PC-3 (cell line): ENCODE data around the gene PCAT7. TPM values are rescaled to one million over a fixed set of nuclear protein-coding genes. Genes with fewer than 3 reads are reported as not detected.

Experiments used
- ATAC-seq: fragments of 200-7000 bp; cut with Tn5 transposase; 2 replicates; pipeline ENCODE4 v1.9.1; 2020; ENCODE audit warnings: mild to moderate bottlenecking, moderate library complexity
- BruUV-seq: library from RNA; stranded (reverse); fragments of 400-500 nt; replicated peaks from 2 replicates; lab custom pipeline; 2021; lab: Mats Ljungman, UMichigan
- CTCF ChIA-PET: fragments of 300-600 bp; sonication (Branson Sonifier 250); formaldehyde crosslinking; loops from one replicate; lab custom pipeline; 2022; ENCODE audit warnings: antibody characterized with exemption; lab: Charles Lee
- POLR2A ChIA-PET: fragments of 300-600 bp; sonication (Branson Sonifier 250); formaldehyde crosslinking; loops from one replicate; lab custom pipeline; 2022; ENCODE audit warnings: antibody characterized with exemption; ENCODE audit not compliant: unreplicated experiment; lab: Charles Lee
- DNase-seq: peaks from one replicate; pipeline ENCODE4 v3.0.0-alpha.2; 2015
- H2AFZ ChIP-seq: fragments of 300-600 bp; sonication (generic); 2 replicates; pipeline ENCODE4 v1.6.0; 2016; ENCODE audit warnings: antibody characterized with exemption, low read length
- H3F3A ChIP-seq: fragments of 300-600 bp; sonication (generic); one replicate; pipeline ENCODE4 v1.6.0; 2017; ENCODE audit warnings: antibody characterized with exemption, low read length, control low read depth, mild to moderate bottlenecking; ENCODE audit not compliant: unreplicated experiment
- H3K27ac ChIP-seq: fragments of 300-600 bp; sonication (generic); 2 replicates; pipeline ENCODE4 v1.5.1; 2016; ENCODE audit warnings: mild to moderate bottlenecking, low read length
- H3K27me3 ChIP-seq: fragments of 300-600 bp; sonication (generic); 2 replicates; pipeline ENCODE4 v1.6.1; 2016; ENCODE audit warnings: low read length, mixed read lengths
- H3K36me3 ChIP-seq: fragments of 300-600 bp; sonication (generic); 2 replicates; pipeline ENCODE4 v1.6.1; 2016; ENCODE audit warnings: low read depth, mixed run types, low read length, mixed read lengths
- H3K4me1 ChIP-seq: fragments of 300-600 bp; sonication (generic); 2 replicates; pipeline ENCODE4 v1.5.1; 2016; ENCODE audit warnings: low read length; ENCODE audit not compliant: insufficient read depth
- H3K4me2 ChIP-seq: fragments of 300-600 bp; sonication (generic); 2 replicates; pipeline ENCODE4 v1.6.0; 2016; ENCODE audit warnings: low read length
- H3K4me3 ChIP-seq: fragments of 300-600 bp; sonication (generic); 2 replicates; pipeline ENCODE4 v1.5.1; 2016; ENCODE audit warnings: mild to moderate bottlenecking, low read length, mixed read lengths
- H3K79me2 ChIP-seq: fragments of 300-600 bp; sonication (generic); 2 replicates; pipeline ENCODE4 v1.6.1; 2017; ENCODE audit warnings: low read length, mixed read lengths
- H3K9ac ChIP-seq: fragments of 300-600 bp; sonication (generic); 2 replicates; pipeline ENCODE4 v1.6.0; 2016; ENCODE audit warnings: mild to moderate bottlenecking, low read length
- H3K9me2 ChIP-seq: fragments of 300-600 bp; sonication (generic); replicated peaks from 2 replicates; pipeline ENCODE4 v1.6.1; 2016; ENCODE audit warnings: mixed run types, low read length, mixed read lengths
- H3K9me3 ChIP-seq: fragments of 300-600 bp; sonication (generic); 2 replicates; pipeline ENCODE4 v1.6.1; 2016; ENCODE audit warnings: low read length, mixed read lengths
- H4K20me1 ChIP-seq: fragments of 300-600 bp; sonication (generic); 2 replicates; pipeline ENCODE4 v1.6.1; 2016; ENCODE audit warnings: low read length, mixed read lengths
- CTCF ChIP-seq: fragments of 300-600 bp; sonication (generic); conservative IDR thresholded peaks from 2 replicates; pipeline ENCODE4 v1.5.1; 2017; ENCODE audit warnings: antibody characterized with exemption, low read depth, mild to moderate bottlenecking, low read length
- EZH2 ChIP-seq: fragments of 300-600 bp; sonication (generic); IDR thresholded peaks from one replicate; pipeline ENCODE4 v1.6.1; 2017; ENCODE audit warnings: antibody characterized with exemption, mild to moderate bottlenecking, low read length; ENCODE audit not compliant: unreplicated experiment
- EZH2phosphoT487 ChIP-seq: fragments of 300-600 bp; sonication (generic); IDR thresholded peaks from 2 replicates; pipeline ENCODE4 v1.6.1; 2018; ENCODE audit warnings: mild to moderate bottlenecking, antibody characterized with exemption, low read length, borderline replicate concordance
- intact Hi-C: fragments of 100-400 bp; cut with micrococcal nuclease; formaldehyde crosslinking; loops from 2 replicates; pipeline ENCODE4 v1.9.0; 2023
- total RNA-seq: library from RNA; depleted of rRNA; stranded (reverse); fragments of >200 nt; gene quantifications from 2 replicates; pipeline ENCODE4 v1.2.3, GENCODE V29; 2014

PCAT7 gene
- total RNA-seq, 1 experiment from 2014 or later = 1.9 TPM

- no peak for DNase-seq
- TF ChIP-seq EZH2phosphoT487 (no peak), EZH2 (no peak), CTCF (no peak)
- intact Hi-C loops = no loop called here
- peaks cover 49% of the 10 kb centered on the region for H3K79me2 ChIP-seq
- H2AFZ ChIP-seq = no peak overlapping the region
- H3F3A ChIP-seq = no peaks in the 10 kb centered on the region
- no peak overlapping the region for H3K27ac ChIP-seq
- no peaks in the 10 kb centered on the region for H3K9me3 ChIP-seq
- no peaks in the 10 kb centered on the region for H4K20me1 ChIP-seq
- peaks cover 9% of the 10 kb centered on the region for H3K36me3 ChIP-seq
- no peak overlapping the region for H3K4me2 ChIP-seq
- no peak for ATAC-seq
- H3K9ac ChIP-seq = no peak overlapping the region
- POLR2A ChIA-PET = no interaction called here
- BruUV-seq = no TSS peak
- CTCF ChIA-PET = no interaction called here
- no peaks in the 10 kb centered on the region for H3K4me1 ChIP-seq
- no peaks in the 10 kb centered on the region for H3K9me2 ChIP-seq
- H3K27me3 ChIP-seq = no peaks in the 10 kb centered on the region
- no peak overlapping the region for H3K4me3 ChIP-seq
Observed at GRCh38 chr9:94545940-94546339, 8.9 kb upstream of the PCAT7 start.

- Histone ChIP-seq H3K27me3 (no peaks in the 10 kb centered on the region), H3K79me2 (peaks cover 60% of the 10 kb centered on the region), H3K4me2 (peak overlapping the region; percentile 93), H3K9ac (peak overlapping the region; percentile 77), H4K20me1 (peaks cover 11% of the 10 kb centered on the region), H3K36me3 (peaks cover 25% of the 10 kb centered on the region), H3K4me1 (peaks cover 16% of the 10 kb centered on the region; the same call in 1 of the 2 replicates), H3K27ac (no peak overlapping the region), H2AFZ (no peak overlapping the region), H3K4me3 (peak overlapping the region; percentile 85), H3K9me3 (no peaks in the 10 kb centered on the region), H3F3A (no peaks in the 10 kb centered on the region), H3K9me2 (no peaks in the 10 kb centered on the region)
- TF ChIP-seq EZH2 = no peak
- TF ChIP-seq CTCF = peak; percentile 45; the same call in 1 of the 2 replicates
- ATAC-seq (peak; percentile 68), DNase-seq (peak; percentile 68)
- ChIA-PET POLR2A (no interaction called here), CTCF (interaction anchor here (0.5 to 1.6 kb wide), 2 partner anchors 96 to 99 kb away, joined by 4 to 14 read pairs; no protein-coding TSS in a partner anchor)
- intact Hi-C loops = loop anchor here (10.0 kb wide), 1 partner anchor 232 kb away; no protein-coding TSS in a partner anchor
- BruUV-seq = no TSS peak
Observed at GRCh38 chr9:94553029-94553938, 1.6 kb upstream of the PCAT7 start.

DNA sequence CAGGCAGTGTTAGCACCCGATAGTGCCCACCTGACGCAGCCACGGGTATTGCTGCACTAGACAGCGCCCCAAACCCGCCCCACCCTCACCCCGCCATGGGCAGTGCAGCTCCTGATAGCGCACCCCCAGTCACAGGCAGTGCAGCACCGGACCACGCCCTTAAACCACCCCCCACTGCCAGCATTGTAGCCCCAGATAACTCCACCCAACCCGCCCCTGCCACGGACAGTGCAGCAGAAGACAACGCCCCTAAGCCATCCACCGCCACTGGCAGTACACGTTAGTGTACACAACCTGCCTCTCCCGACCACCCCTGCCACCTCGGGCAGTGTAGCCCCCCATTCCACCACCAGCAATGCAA lies 825 bp upstream of the PCAT7 start:
- TF ChIP-seq EZH2 = no peak
- no peak for TF ChIP-seq CTCF
- TF ChIP-seq EZH2phosphoT487 = no peak
- H3K4me1 ChIP-seq = peaks cover 16% of the 10 kb centered on the region; the same call in 1 of the 2 replicates
- peak overlapping the region; percentile 77 for H3K9ac ChIP-seq
- BruUV-seq = no TSS peak
- peaks cover 25% of the 10 kb centered on the region for H3K36me3 ChIP-seq
- H4K20me1 ChIP-seq = peaks cover 11% of the 10 kb centered on the region
- H3K4me3 ChIP-seq = peak overlapping the region; percentile 85
- DNase-seq (no peak), ATAC-seq (peak; percentile 57)
- no peaks in the 10 kb centered on the region for H3K9me3 ChIP-seq
- H3F3A ChIP-seq = no peaks in the 10 kb centered on the region
- H3K27me3 ChIP-seq = no peaks in the 10 kb centered on the region
- intact Hi-C loops = loop anchor here (1.0 to 10.0 kb wide), 4 partner anchors 49 to 577 kb away; no protein-coding TSS in a partner anchor
- H3K27ac ChIP-seq = peak overlapping the region; percentile 82; the same call in 1 of the 2 replicates
- H3K9me2 ChIP-seq = no peaks in the 10 kb centered on the region
- H3K4me2 ChIP-seq = peak overlapping the region; percentile 93
- CTCF ChIA-PET = interaction anchor here (0.7 to 1.6 kb wide), 5 partner anchors 58 to 530 kb away, joined by 3 to 5 read pairs (median 3); no protein-coding TSS in a partner anchor
- H3K79me2 ChIP-seq = peaks cover 57% of the 10 kb centered on the region
- POLR2A ChIA-PET = no interaction called here
- peak overlapping the region; percentile 84; the same call in 1 of the 2 replicates for H2AFZ ChIP-seq
